Stomach smooth muscle (tissue), 2 donors: ENCODE measurements around the gene TDG.

Experiments used
- H3K27ac ChIP-seq: one replicate; pipeline ENCODE4 v1.7.0; 2013; ENCODE audit warnings: mild to moderate bottlenecking, low read length, inconsistent platforms
- H3K27me3 ChIP-seq, 2 donors: one replicate each; pipeline ENCODE4 v1.7.0; 2013; ENCODE audit warnings: low read length in 2 of 2; ENCODE audit not compliant: insufficient read depth in 2 of 2, control insufficient read depth in 1 of 2
- H3K36me3 ChIP-seq, 2 donors: one replicate each; pipeline ENCODE4 v1.7.0; 2013; ENCODE audit warnings: low read length in 2 of 2; ENCODE audit not compliant: control insufficient read depth in 2 of 2, insufficient read depth in 2 of 2
- H3K4me1 ChIP-seq: one replicate; pipeline ENCODE4 v1.7.0; 2013; ENCODE audit warnings: low read length; ENCODE audit not compliant: control insufficient read depth, insufficient read depth
- H3K4me3 ChIP-seq, 2 donors: one replicate each; pipeline ENCODE4 v1.7.0; 2013; ENCODE audit warnings: low read length in 2 of 2
- H3K9ac ChIP-seq, 2 donors: one replicate each; pipeline ENCODE4 v1.7.0; 2013; ENCODE audit warnings: low read length in 2 of 2, mild to moderate bottlenecking in 1 of 2
- H3K9me3 ChIP-seq, 2 donors: one replicate each; pipeline ENCODE4 v1.7.0; 2013; ENCODE audit warnings: low read length in 2 of 2; ENCODE audit not compliant: control insufficient read depth in 2 of 2
- donor health status: healthy.
- donor health status: Pancreatic carcinoma.

The TDG gene

GRCh38 chr12:103962493-103962892, 3.2 kb upstream of the TDG start:
- peaks cover 12% of the 10 kb centered on the region for H3K4me1 ChIP-seq
- no peak overlapping the region for H3K27ac ChIP-seq
- no peaks in the 10 kb centered on the region for H3K36me3 ChIP-seq

GRCh38 chr12:103964805-103965204, 867 bp upstream of the TDG start:
- Histone ChIP-seq H3K4me3 (peak overlapping the region; percentile 94 to 99), H3K9ac (peak overlapping the region; percentile 99 to 100), H3K4me1 (peaks cover 16% of the 10 kb centered on the region), H3K36me3 (peaks cover 0 to 3% of the 10 kb centered on the region in 2 donors), H3K27me3 (no peaks in the 10 kb centered on the region), H3K9me3 (no peaks in the 10 kb centered on the region), H3K27ac (peak overlapping the region; percentile 96)

More at GRCh38 chr12:103962493-103962892, 3.2 kb upstream of the TDG start:
- Histone ChIP-seq H3K27me3 (no peaks in the 10 kb centered on the region), H3K4me3 (no peak overlapping the region), H3K9ac (no peak overlapping the region), H3K9me3 (no peaks in the 10 kb centered on the region)

DNA sequence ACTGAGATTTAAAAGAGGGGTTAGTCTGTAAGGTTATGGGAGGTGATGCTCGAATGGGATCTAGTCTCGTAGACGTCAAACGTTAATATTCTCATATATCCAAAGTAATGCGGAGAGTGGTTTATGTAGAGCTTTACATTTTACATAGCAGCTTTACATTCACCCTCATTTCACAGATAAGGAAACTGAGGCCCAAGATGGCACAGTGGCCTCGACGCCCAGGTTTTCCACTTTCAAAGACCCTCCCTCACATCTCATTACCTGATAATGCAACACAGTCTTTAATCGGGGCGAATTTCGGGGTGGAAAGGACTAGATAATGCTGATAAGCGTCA, 450 bp upstream of the TDG start:
- H3K4me3 ChIP-seq, result peak overlapping the region; percentile 94 to 99
- H3K4me1 ChIP-seq, result peaks cover 16% of the 10 kb centered on the region
- peaks cover 0 to 3% of the 10 kb centered on the region in 2 donors for H3K36me3 ChIP-seq
- peak overlapping the region; percentile 96 for H3K27ac ChIP-seq
- H3K9me3 ChIP-seq, result no peaks in the 10 kb centered on the region
- H3K9ac ChIP-seq, result peak overlapping the region; percentile 99 to 100
- H3K27me3 ChIP-seq, result no peaks in the 10 kb centered on the region

GRCh38 chr12:103966736-103967135, 1.1 kb downstream of the TDG start:
- peak overlapping the region; percentile 96 for H3K27ac ChIP-seq
- H3K36me3 ChIP-seq, result peaks cover 0 to 3% of the 10 kb centered on the region in 2 donors
- peaks cover 16% of the 10 kb centered on the region for H3K4me1 ChIP-seq
- no peaks in the 10 kb centered on the region for H3K9me3 ChIP-seq
- H3K4me3 ChIP-seq, result peak overlapping the region; percentile 94 to 99
- H3K9ac ChIP-seq, result peak overlapping the region; percentile 99 to 100
- H3K27me3 ChIP-seq, result no peaks in the 10 kb centered on the region

- Histone ChIP-seq H3K36me3 (peaks cover 0 to 3% of the 10 kb centered on the region in 2 donors), H3K27ac (no peak overlapping the region), H3K4me3 (no peak overlapping the region), H3K27me3 (no peaks in the 10 kb centered on the region), H3K4me1 (peaks cover 12% of the 10 kb centered on the region), H3K9me3 (no peaks in the 10 kb centered on the region), H3K9ac (no peak overlapping the region)
These were observed 3.7 kb downstream of the TDG start for GRCh38 chr12:103969391-103969790.

DNA sequence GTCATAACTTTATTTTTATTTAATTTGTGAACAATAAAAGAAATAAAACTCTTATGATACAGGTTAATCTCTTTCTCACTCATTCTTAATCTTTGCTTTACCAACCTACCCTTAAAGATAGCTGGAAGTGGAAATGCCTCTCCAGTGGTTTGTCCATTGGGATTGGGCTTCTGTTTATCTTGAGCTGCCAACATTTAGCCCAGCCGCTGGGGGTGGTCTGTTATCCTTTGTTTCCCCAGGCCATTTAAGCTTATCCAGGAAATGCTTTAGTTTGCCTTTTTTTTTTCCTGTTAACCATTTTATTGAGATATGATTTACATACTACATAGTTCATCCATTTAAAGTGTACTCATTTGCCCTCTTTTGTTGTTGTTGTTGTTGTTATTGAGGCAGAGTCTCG, 8.2 kb downstream of the TDG start:
- no peaks in the 10 kb centered on the region for H3K9me3 ChIP-seq
- H3K27ac ChIP-seq, result no peak overlapping the region
- H3K27me3 ChIP-seq, result no peaks in the 10 kb centered on the region
- peaks cover 0 to 13% of the 10 kb centered on the region in 2 donors for H3K36me3 ChIP-seq
- H3K4me3 ChIP-seq, result no peak overlapping the region
- no peak overlapping the region for H3K9ac ChIP-seq
- H3K4me1 ChIP-seq, result peaks cover 2% of the 10 kb centered on the region

DNA sequence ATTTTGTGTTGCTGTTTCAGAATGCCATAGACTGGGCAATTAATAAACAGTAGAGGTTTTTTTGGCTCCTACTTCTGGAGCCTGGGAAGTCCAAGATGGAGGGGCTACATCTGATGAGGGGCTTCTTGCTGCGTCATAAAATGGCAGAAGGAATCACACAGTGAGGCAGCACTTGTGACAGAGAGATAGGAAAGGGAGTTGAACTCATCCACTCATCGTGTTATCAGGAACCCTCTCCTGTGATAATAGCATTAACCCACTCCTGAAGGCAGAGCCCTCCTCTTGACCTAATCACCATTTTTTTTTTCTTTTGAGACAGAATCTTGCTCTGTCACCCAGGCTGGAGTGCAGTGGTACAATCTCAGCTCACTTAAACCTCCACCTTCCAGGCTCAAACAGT, 9.7 kb downstream of the TDG start:
- no peaks in the 10 kb centered on the region for H3K27me3 ChIP-seq
- peaks cover 6 to 17% of the 10 kb centered on the region in 2 donors for H3K36me3 ChIP-seq
- H3K4me1 ChIP-seq, result no peaks in the 10 kb centered on the region
- H3K27ac ChIP-seq, result no peak overlapping the region
- no peak overlapping the region for H3K9ac ChIP-seq
- H3K4me3 ChIP-seq, result no peak overlapping the region
- H3K9me3 ChIP-seq, result no peaks in the 10 kb centered on the region

DNA sequence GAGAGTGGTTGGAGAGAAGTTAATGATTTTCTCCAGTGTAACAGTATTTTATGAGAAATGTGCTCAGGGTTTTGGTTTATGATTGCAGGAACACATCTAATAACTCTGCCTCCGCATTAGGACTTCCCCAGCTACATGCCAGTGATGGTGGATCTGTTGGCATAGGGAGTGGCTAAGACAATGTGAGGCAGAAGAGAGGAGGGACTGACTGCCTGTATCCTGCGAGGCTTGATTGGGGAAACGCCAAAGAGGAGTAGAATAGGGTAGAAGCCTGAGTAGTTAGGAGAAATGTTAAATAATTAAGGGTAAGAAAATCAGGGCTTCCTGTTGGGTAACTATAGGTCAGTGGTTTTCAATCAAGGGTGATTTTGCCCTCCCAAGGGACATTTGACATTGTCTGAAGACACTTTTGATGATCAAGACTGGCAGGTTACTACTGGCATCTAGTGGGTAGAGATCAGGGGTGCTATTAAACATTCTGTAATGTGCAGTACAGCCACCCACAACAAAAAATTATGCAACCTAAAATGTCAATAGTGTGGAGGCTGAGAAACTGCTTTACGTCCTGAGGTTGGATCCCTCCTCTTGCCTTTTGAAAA, 12.8 kb downstream of the TDG start:
- H3K36me3 ChIP-seq, result peaks cover 19 to 34% of the 10 kb centered on the region in 2 donors

DNA sequence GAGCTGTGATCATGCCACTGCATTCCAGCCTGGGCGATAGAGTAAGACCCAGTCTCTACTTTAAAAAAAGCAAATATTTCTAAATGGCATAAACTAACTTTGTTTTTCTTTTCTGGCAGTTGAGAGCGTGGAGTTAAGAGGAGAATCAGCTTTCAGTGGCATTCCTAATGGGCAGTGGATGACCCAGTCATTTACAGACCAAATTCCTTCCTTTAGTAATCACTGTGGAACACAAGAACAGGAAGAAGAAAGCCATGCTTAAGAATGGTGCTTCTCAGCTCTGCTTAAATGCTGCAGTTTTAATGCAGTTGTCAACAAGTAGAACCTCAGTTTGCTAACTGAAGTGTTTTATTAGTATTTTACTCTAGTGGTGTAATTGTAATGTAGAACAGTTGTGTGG, 21.2 kb downstream of the TDG start:
- peaks cover 29 to 37% of the 10 kb centered on the region in 2 donors for H3K36me3 ChIP-seq
- H3K9me3 ChIP-seq, result no peaks in the 10 kb centered on the region

More for the DNA sequence above, 12.8 kb downstream of the TDG start:
- H3K27ac ChIP-seq, result no peak overlapping the region
- H3K27me3 ChIP-seq, result no peaks in the 10 kb centered on the region
- no peaks in the 10 kb centered on the region for H3K4me1 ChIP-seq
- H3K4me3 ChIP-seq, result no peak overlapping the region
- no peaks in the 10 kb centered on the region for H3K9me3 ChIP-seq
- no peak overlapping the region for H3K9ac ChIP-seq

DNA sequence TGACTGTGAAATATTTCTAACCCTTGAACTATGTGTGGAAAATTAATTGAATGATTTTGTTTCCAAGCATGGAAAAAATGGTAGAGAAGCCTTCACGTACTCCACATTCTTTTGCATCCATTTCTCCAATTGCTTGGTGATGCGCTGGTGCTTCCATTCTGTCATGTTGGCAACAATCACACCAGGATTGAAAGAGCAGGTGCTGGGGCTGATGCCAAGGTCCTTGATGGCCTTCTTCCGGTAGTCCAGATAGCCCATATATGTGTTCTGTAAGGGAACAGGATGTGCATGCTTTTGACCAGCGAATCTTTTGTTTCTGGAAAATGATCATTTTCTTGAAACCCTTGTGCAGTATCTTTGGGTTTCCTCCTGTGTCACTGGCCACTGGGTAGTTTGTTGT, 28.6 kb downstream of the TDG start:
- Histone ChIP-seq H3K4me1 (no peaks in the 10 kb centered on the region), H3K27ac (no peak overlapping the region), H3K9me3 (no peaks in the 10 kb centered on the region), H3K4me3 (no peak overlapping the region), H3K27me3 (no peaks in the 10 kb centered on the region), H3K36me3 (peaks cover 2 to 5% of the 10 kb centered on the region in 2 donors), H3K9ac (no peak overlapping the region)

More for the DNA sequence above, 21.2 kb downstream of the TDG start:
- H3K4me3 ChIP-seq, result no peak overlapping the region
- H3K27me3 ChIP-seq, result no peaks in the 10 kb centered on the region
- H3K27ac ChIP-seq, result no peak overlapping the region
- no peaks in the 10 kb centered on the region for H3K4me1 ChIP-seq
- H3K9ac ChIP-seq, result no peak overlapping the region

DNA sequence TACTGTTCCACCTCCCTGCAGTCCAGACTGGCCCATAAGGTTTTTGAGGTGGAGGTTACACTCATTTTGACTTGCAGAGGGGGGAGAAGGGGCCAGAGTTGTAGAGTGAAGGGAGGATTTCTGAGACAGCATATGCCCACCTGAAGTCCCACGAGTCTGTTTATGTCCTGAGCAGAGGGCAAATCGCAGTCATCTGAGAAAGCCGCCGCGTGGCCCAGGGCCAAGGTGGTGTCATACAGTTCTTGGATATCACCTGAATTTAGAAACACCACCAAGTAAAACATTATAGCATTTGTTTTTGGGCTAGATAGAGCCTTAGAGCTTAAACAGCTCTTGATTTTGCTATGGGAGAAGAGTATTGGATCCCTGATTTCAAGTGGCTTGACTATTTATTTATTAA, 30.9 kb downstream of the TDG start:
- H3K9me3 ChIP-seq, result no peaks in the 10 kb centered on the region
- no peak overlapping the region for H3K4me3 ChIP-seq
- H3K4me1 ChIP-seq, result no peaks in the 10 kb centered on the region
- no peak overlapping the region for H3K9ac ChIP-seq
- H3K27ac ChIP-seq, result no peak overlapping the region
- H3K36me3 ChIP-seq, result peaks cover 0 to 2% of the 10 kb centered on the region in 2 donors
- H3K27me3 ChIP-seq, result no peaks in the 10 kb centered on the region
